HEK293 (cell line): ENCODE data around the gene EVI5.
A peak's percentile ranks its signal among the peaks of the same experiment; 100 is the strongest.

ENCODE experiments used
- CTCF ChIA-PET: fragments of 350-600 bp; formaldehyde crosslinking; extraction: SDS; loops from one replicate; lab custom pipeline; 2021; ENCODE audit warnings: antibody characterized with exemption; lab: Yijun Ruan, JAX
- POLR2A ChIA-PET: fragments of 300-600 bp; formaldehyde crosslinking; extraction: SDS; loops from one replicate; lab custom pipeline; 2020; ENCODE audit warnings: antibody characterized with exemption, inconsistent platforms; lab: Yijun Ruan, JAX
- H3K27ac ChIP-seq: fragments of 200-500 bp; sonication (Bioruptor generic); 2 replicates; pipeline ENCODE4 v1.5.1; 2014; ENCODE audit warnings: low read depth, low read length, control low read depth, inconsistent platforms; ENCODE audit errors: extremely low read depth
- H3K36me3 ChIP-seq, 2 experiments: fragments of 200-500 bp in 1 of 2; sonication (Bioruptor generic) in 1 of 2; 1 replicate in 1 of 2; 2 replicates in 1 of 2; pipeline ENCODE4 v1.5.1; 2014 to 2017; ENCODE audit warnings: inconsistent platforms in 2 of 2, low read length in 2 of 2; ENCODE audit not compliant: control insufficient read depth in 2 of 2, insufficient read depth in 1 of 2
- H3K4me1 ChIP-seq: fragments of 200-500 bp; sonication (Bioruptor generic); 2 replicates; pipeline ENCODE4 v1.5.1; 2014; ENCODE audit warnings: mild to moderate bottlenecking, low read length, inconsistent platforms; ENCODE audit not compliant: control insufficient read depth, insufficient read depth
- H3K4me3 ChIP-seq: 2 replicates; pipeline ENCODE4 v1.5.1; 2011; ENCODE audit warnings: low read depth, mild to moderate bottlenecking, control low read depth, low read length, moderate library complexity
- H3K9me3 ChIP-seq: fragments of 200-500 bp; sonication (Bioruptor generic); 2 replicates; pipeline ENCODE4 v1.5.1; 2014; ENCODE audit warnings: low read depth, low read length, inconsistent platforms; ENCODE audit not compliant: control insufficient read depth, insufficient read depth
- BCL11A ChIP-seq: fragments of 450-650 bp; formaldehyde crosslinking; IDR thresholded peaks from 2 replicates; pipeline ENCODE4 v1.5.1; 2016; ENCODE audit warnings: low read depth, missing biosample characterization, missing genetic modification characterization
- BCL11B ChIP-seq: fragments of 450-650 bp; formaldehyde crosslinking; IDR thresholded peaks from 2 replicates; pipeline ENCODE4 v1.5.1; 2016; ENCODE audit warnings: low read depth, missing biosample characterization, missing genetic modification characterization
- EGR2 ChIP-seq: fragments of 450-650 bp; formaldehyde crosslinking; IDR thresholded peaks from 2 replicates; pipeline ENCODE4 v1.5.1; 2016; ENCODE audit warnings: low read depth, missing biosample characterization, missing genetic modification characterization
- IKZF3 ChIP-seq: fragments of 450-650 bp; IDR thresholded peaks from 2 replicates; pipeline ENCODE4 v1.5.0; 2018; ENCODE audit warnings: missing biosample characterization, mild to moderate bottlenecking, missing genetic modification characterization, moderate library complexity
- MYNN ChIP-seq: fragments of 450-650 bp; formaldehyde crosslinking; IDR thresholded peaks from 2 replicates; pipeline ENCODE4 v1.5.1; 2016; ENCODE audit warnings: missing biosample characterization, missing genetic modification characterization, borderline replicate concordance
- OSR2 ChIP-seq: fragments of 450-650 bp; formaldehyde crosslinking; IDR thresholded peaks from 2 replicates; pipeline ENCODE4 v1.5.1; 2016; ENCODE audit warnings: missing biosample characterization, missing genetic modification characterization
- RBAK ChIP-seq: fragments of 450-650 bp; formaldehyde crosslinking; IDR thresholded peaks from 2 replicates; pipeline ENCODE4 v1.5.1; 2016; ENCODE audit warnings: missing biosample characterization, missing genetic modification characterization
- ZBTB1 ChIP-seq: fragments of 450-650 bp; formaldehyde crosslinking; IDR thresholded peaks from 2 replicates; pipeline ENCODE4 v1.5.1; 2016; ENCODE audit warnings: missing biosample characterization, missing genetic modification characterization
- ZBTB48 ChIP-seq: fragments of 450-650 bp; formaldehyde crosslinking; IDR thresholded peaks from 2 replicates; pipeline ENCODE4 v1.5.1; 2016; ENCODE audit warnings: missing biosample characterization, missing genetic modification characterization
- ZIC2 ChIP-seq: fragments of 450-650 bp; formaldehyde crosslinking; IDR thresholded peaks from 2 replicates; pipeline ENCODE4 v1.5.1; 2016; ENCODE audit warnings: missing biosample characterization, missing genetic modification characterization
- ZNF121 ChIP-seq: fragments of 450-650 bp; formaldehyde crosslinking; IDR thresholded peaks from 2 replicates; pipeline ENCODE4 v1.5.1; 2016; ENCODE audit warnings: missing biosample characterization, missing genetic modification characterization
- ZNF132 ChIP-seq: fragments of 450-650 bp; formaldehyde crosslinking; IDR thresholded peaks from 2 replicates; pipeline ENCODE4 v1.5.1; 2017; ENCODE audit warnings: missing biosample characterization, missing genetic modification characterization, borderline replicate concordance
- ZNF140 ChIP-seq: fragments of 450-650 bp; formaldehyde crosslinking; IDR thresholded peaks from 2 replicates; pipeline ENCODE4 v1.5.1; 2016; ENCODE audit warnings: missing biosample characterization, missing genetic modification characterization
- ZNF184 ChIP-seq: fragments of 450-650 bp; IDR thresholded peaks from 2 replicates; pipeline ENCODE4 v1.5.1; 2018; ENCODE audit warnings: missing biosample characterization, mild to moderate bottlenecking, missing genetic modification characterization
- ZNF24 ChIP-seq: fragments of 450-650 bp; formaldehyde crosslinking; IDR thresholded peaks from 2 replicates; pipeline ENCODE4 v1.5.1; 2016; ENCODE audit warnings: missing biosample characterization, missing genetic modification characterization
- ZNF335 ChIP-seq: fragments of 450-650 bp; formaldehyde crosslinking; conservative IDR thresholded peaks from 2 replicates; pipeline ENCODE4 v1.5.1; 2016; ENCODE audit warnings: missing biosample characterization, missing genetic modification characterization
- ZNF341 ChIP-seq: fragments of 450-650 bp; formaldehyde crosslinking; IDR thresholded peaks from 2 replicates; pipeline ENCODE4; 2016; ENCODE audit warnings: low read depth, missing biosample characterization, missing genetic modification characterization
- ZNF350 ChIP-seq: fragments of 450-650 bp; formaldehyde crosslinking; IDR thresholded peaks from 2 replicates; pipeline ENCODE4 v1.5.0; 2017; ENCODE audit warnings: missing biosample characterization, mild to moderate bottlenecking, missing genetic modification characterization
- ZNF473 ChIP-seq: fragments of 450-650 bp; formaldehyde crosslinking; IDR thresholded peaks from 2 replicates; pipeline ENCODE4 v1.5.1; 2017; ENCODE audit warnings: missing biosample characterization, missing genetic modification characterization
- ZNF530 ChIP-seq: fragments of 450-650 bp; formaldehyde crosslinking; IDR thresholded peaks from 2 replicates; pipeline ENCODE4 v1.5.1; 2016; ENCODE audit warnings: low read depth, missing biosample characterization, missing genetic modification characterization
- ZNF558 ChIP-seq: fragments of 450-650 bp; formaldehyde crosslinking; IDR thresholded peaks from 2 replicates; pipeline ENCODE4 v1.5.1; 2016; ENCODE audit warnings: missing biosample characterization, missing genetic modification characterization
- ZNF623 ChIP-seq: fragments of 450-650 bp; formaldehyde crosslinking; IDR thresholded peaks from 2 replicates; pipeline ENCODE4 v1.5.1; 2016; ENCODE audit warnings: missing biosample characterization, missing genetic modification characterization
- ZNF626 ChIP-seq: fragments of 450-650 bp; sonication (Bioruptor Pico); formaldehyde crosslinking; IDR thresholded peaks from 2 replicates; pipeline ENCODE4 v1.5.1; 2018; ENCODE audit warnings: missing biosample characterization, missing genetic modification characterization, inconsistent platforms
- ZNF701 ChIP-seq: fragments of 450-650 bp; formaldehyde crosslinking; IDR thresholded peaks from 2 replicates; pipeline ENCODE4 v1.5.1; 2016; ENCODE audit warnings: missing biosample characterization, missing genetic modification characterization
- ZNF707 ChIP-seq: fragments of 450-650 bp; formaldehyde crosslinking; IDR thresholded peaks from 2 replicates; pipeline ENCODE4 v1.5.1; 2016; ENCODE audit warnings: missing biosample characterization, missing genetic modification characterization
- ZNF76 ChIP-seq: fragments of 450-650 bp; formaldehyde crosslinking; IDR thresholded peaks from 2 replicates; pipeline ENCODE4; 2016; ENCODE audit warnings: low read depth, missing biosample characterization, missing genetic modification characterization, borderline replicate concordance
- ZNF843 ChIP-seq: fragments of 450-650 bp; formaldehyde crosslinking; IDR thresholded peaks from 2 replicates; pipeline ENCODE4 v1.5.1; 2016; ENCODE audit warnings: missing biosample characterization, missing genetic modification characterization
- ZSCAN23 ChIP-seq: fragments of 450-650 bp; formaldehyde crosslinking; IDR thresholded peaks from 2 replicates; pipeline ENCODE4 v1.5.1; 2016; ENCODE audit warnings: missing biosample characterization, missing genetic modification characterization
- TF ChIP-seq, protein P1 (sequence below): fragments of 450-650 bp; formaldehyde crosslinking; IDR thresholded peaks from 2 replicates; pipeline ENCODE4 v1.5.1; 2016; ENCODE audit warnings: missing biosample characterization, missing genetic modification characterization
- TF ChIP-seq, protein P2 (sequence below): fragments of 450-650 bp; formaldehyde crosslinking; IDR thresholded peaks from 2 replicates; pipeline ENCODE4 v1.5.1; 2016; ENCODE audit warnings: missing biosample characterization, missing genetic modification characterization
- TF ChIP-seq, protein P3 (sequence below): fragments of 450-650 bp; formaldehyde crosslinking; IDR thresholded peaks from 2 replicates; pipeline ENCODE4 v1.5.1; 2016; ENCODE audit warnings: missing biosample characterization, missing genetic modification characterization

EVI5 gene

GRCh38 chr1:92487078-92487605 is 297.8 kb downstream of the EVI5 start (continued):
- TF ChIP-seq BCL11A (tag by site-specific recombination) (0 out of 2 replicates have a peak, but pooled peaks have one; percentile 13), ZNF341 (tag by site-specific recombination) (no peak), ZNF335 (tag by site-specific recombination) (peak; percentile 72), IKZF3 (tag by site-specific recombination) (no peak), ZNF140 (no peak), ZNF24 (peak; percentile 32; the same call in 1 of the 2 replicates), BCL11B (tag by site-specific recombination) (no peak), ZSCAN23 (tag by site-specific recombination) (0 out of 2 replicates have a peak, but pooled peaks have one; percentile 48), ZNF623 (tag by site-specific recombination) (no peak), ZIC2 (no peak), ZNF530 (tag by site-specific recombination) (no peak), ZNF558 (tag by site-specific recombination) (peak; percentile 22; the same call in 1 of the 2 replicates)
- TF ChIP-seq, protein P1, sequence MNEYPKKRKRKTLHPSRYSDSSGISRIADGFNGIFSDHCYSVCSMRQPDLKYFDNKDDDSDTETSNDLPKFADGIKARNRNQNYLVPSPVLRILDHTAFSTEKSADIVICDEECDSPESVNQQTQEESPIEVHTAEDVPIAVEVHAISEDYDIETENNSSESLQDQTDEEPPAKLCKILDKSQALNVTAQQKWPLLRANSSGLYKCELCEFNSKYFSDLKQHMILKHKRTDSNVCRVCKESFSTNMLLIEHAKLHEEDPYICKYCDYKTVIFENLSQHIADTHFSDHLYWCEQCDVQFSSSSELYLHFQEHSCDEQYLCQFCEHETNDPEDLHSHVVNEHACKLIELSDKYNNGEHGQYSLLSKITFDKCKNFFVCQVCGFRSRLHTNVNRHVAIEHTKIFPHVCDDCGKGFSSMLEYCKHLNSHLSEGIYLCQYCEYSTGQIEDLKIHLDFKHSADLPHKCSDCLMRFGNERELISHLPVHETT (tag by site-specific recombination): 0 out of 2 replicates have a peak, but pooled peaks have one; percentile 47

- no peaks in the 10 kb centered on the region for H3K9me3 ChIP-seq
- H3K27ac ChIP-seq: peak within 1 kb of the TSS; percentile 69; the same call in 1 of the 2 replicates
- peak within 1 kb of the TSS; percentile 69 for H3K4me3 ChIP-seq
- POLR2A ChIA-PET: interaction anchor here (1.6 to 1.7 kb wide), 2 partner anchors 12 to 188 kb away, joined by 4 to 5 read pairs; partner anchors contain the start of genes GLMN and RPAP2
- CTCF ChIA-PET: interaction anchor here (0.6 kb wide), 1 partner anchor 157 kb away, joined by 3 read pairs; no protein-coding TSS in a partner anchor
- no peaks in the 10 kb centered on the region; the same call in none of the 2 replicates for H3K4me1 ChIP-seq
- peaks cover 0 to under 1% of the 10 kb centered on the region in 2 experiments; a peak in 1 of 3 replicates for H3K36me3 ChIP-seq
- TF ChIP-seq ZNF132 (tag by site-specific recombination): no peak
- TF ChIP-seq ZNF76 (tag by site-specific recombination): 0 out of 2 replicates have a peak, but pooled peaks have one; percentile 46
- no peak; the same call in 1 of the 2 replicates for TF ChIP-seq MYNN (tag by site-specific recombination)
- peak; percentile 32; the same call in 1 of the 2 replicates for TF ChIP-seq EGR2
- TF ChIP-seq OSR2 (tag by site-specific recombination): no peak
- no peak for TF ChIP-seq ZBTB48 (tag by site-specific recombination)
- TF ChIP-seq, protein P2, sequence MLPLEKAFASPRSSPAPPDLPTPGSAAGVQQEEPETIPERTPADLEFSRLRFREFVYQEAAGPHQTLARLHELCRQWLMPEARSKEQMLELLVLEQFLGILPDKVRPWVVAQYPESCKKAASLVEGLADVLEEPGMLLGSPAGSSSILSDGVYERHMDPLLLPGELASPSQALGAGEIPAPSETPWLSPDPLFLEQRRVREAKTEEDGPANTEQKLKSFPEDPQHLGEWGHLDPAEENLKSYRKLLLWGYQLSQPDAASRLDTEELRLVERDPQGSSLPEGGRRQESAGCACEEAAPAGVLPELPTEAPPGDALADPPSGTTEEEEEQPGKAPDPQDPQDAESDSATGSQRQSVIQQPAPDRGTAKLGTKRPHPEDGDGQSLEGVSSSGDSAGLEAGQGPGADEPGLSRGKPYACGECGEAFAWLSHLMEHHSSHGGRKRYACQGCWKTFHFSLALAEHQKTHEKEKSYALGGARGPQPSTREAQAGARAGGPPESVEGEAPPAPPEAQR (tag by site-specific recombination): no peak
- no peak for TF ChIP-seq ZNF341 (tag by site-specific recombination)
- TF ChIP-seq, protein P3, sequence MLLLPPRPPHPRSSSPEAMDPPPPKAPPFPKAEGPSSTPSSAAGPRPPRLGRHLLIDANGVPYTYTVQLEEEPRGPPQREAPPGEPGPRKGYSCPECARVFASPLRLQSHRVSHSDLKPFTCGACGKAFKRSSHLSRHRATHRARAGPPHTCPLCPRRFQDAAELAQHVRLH: no peak
- no peak for TF ChIP-seq ZNF701 (tag by site-specific recombination)
- TF ChIP-seq ZNF626 (tag by site-specific recombination): no peak
- no peak for TF ChIP-seq ZNF473
- TF ChIP-seq ZNF184: 0 out of 2 replicates have a peak, but pooled peaks have one; percentile 10
- no peak for TF ChIP-seq ZBTB1 (tag by site-specific recombination)
- no peak for TF ChIP-seq ZNF121
- no peak for TF ChIP-seq ZNF350 (tag by site-specific recombination)
- no peak for TF ChIP-seq ZNF707 (tag by site-specific recombination)
- TF ChIP-seq ZNF843 (tag by site-specific recombination): no peak
- TF ChIP-seq RBAK (tag by site-specific recombination): no peak
- TF ChIP-seq ZNF623 (tag by site-specific recombination): no peak
These were observed 298.4 kb downstream of the EVI5 start, which contains the start of gene GFI1 for GRCh38 chr1:92486251-92487077. Gene GFI1 (minus strand): TSS chr1:92486925. CDS start chr1:92483487, 3,438 bp downstream.
